ENCODE measurements around the gene FBXO8. TPM values are rescaled to one million over a fixed set of nuclear protein-coding genes. Genes with fewer than 3 reads are reported as not detected.

The FBXO8 gene
- total RNA-seq, 1 donor from 2014 or later = 17.7 TPM

- H3K36me3 Mint-ChIP-seq = peaks cover 5% of the 10 kb centered on the region
- no peaks in the 10 kb centered on the region for H3K27me3 Mint-ChIP-seq
- no peak overlapping the region for H3K27ac Mint-ChIP-seq
- H3K4me1 Mint-ChIP-seq (ENCODE audit: unreplicated experiment) = no peaks in the 10 kb centered on the region
- no peak for TF ChIP-seq CTCF (conservative IDR thresholded peaks at IDR 0.05)
- H3K9me3 Mint-ChIP-seq = no peaks in the 10 kb centered on the region
- H3K4me3 Mint-ChIP-seq = no peak overlapping the region
- DNase-seq (ENCODE audit: extremely low spot score, unreplicated experiment) = no peak
These were observed 9.0 kb downstream of the FBXO8 start for GRCh38 chr4:174274436-174274835.

- Mint-ChIP-seq H3K4me1 (ENCODE audit: unreplicated experiment) (no peaks in the 10 kb centered on the region), H3K27ac (no peak overlapping the region), H3K4me3 (no peak overlapping the region), H3K36me3 (peaks cover under 1% of the 10 kb centered on the region), H3K9me3 (no peaks in the 10 kb centered on the region), H3K27me3 (no peaks in the 10 kb centered on the region)
- TF ChIP-seq CTCF (conservative IDR thresholded peaks at IDR 0.05) = no peak
- no peak for DNase-seq (ENCODE audit: extremely low spot score, unreplicated experiment)
These were observed 9.5 kb downstream of the FBXO8 start for GRCh38 chr4:174273930-174274329.

- Mint-ChIP-seq H3K27me3 (no peaks in the 10 kb centered on the region), H3K4me1 (ENCODE audit: unreplicated experiment) (peaks cover 5% of the 10 kb centered on the region), H3K27ac (no peak overlapping the region), H3K9me3 (no peaks in the 10 kb centered on the region), H3K36me3 (peaks cover 3% of the 10 kb centered on the region), H3K4me3 (no peak overlapping the region)
- DNase-seq (ENCODE audit: extremely low spot score, unreplicated experiment) = no peak
- no peak for TF ChIP-seq CTCF (conservative IDR thresholded peaks at IDR 0.05)
These were observed 17.1 kb downstream of the FBXO8 start for GRCh38 chr4:174266416-174266815.

- no peak for DNase-seq (ENCODE audit: extremely low spot score, unreplicated experiment)
- Mint-ChIP-seq H3K9me3 (no peaks in the 10 kb centered on the region), H3K4me1 (ENCODE audit: unreplicated experiment) (peaks cover 5% of the 10 kb centered on the region), H3K4me3 (no peak overlapping the region), H3K27ac (no peak overlapping the region), H3K27me3 (no peaks in the 10 kb centered on the region), H3K36me3 (peaks cover 3% of the 10 kb centered on the region)
- no peak for TF ChIP-seq CTCF (conservative IDR thresholded peaks at IDR 0.05)
These were observed 17.6 kb downstream of the FBXO8 start for GRCh38 chr4:174265916-174266315.

GRCh38 chr4:174263445-174263736 lies 20.1 kb downstream of the FBXO8 start:
- no peak for TF ChIP-seq CTCF (conservative IDR thresholded peaks at IDR 0.05)
- peaks cover 9% of the 10 kb centered on the region for H3K4me1 Mint-ChIP-seq (ENCODE audit: unreplicated experiment)
- H3K27ac Mint-ChIP-seq = no peak overlapping the region
- peaks cover 3% of the 10 kb centered on the region for H3K36me3 Mint-ChIP-seq
- H3K4me3 Mint-ChIP-seq = no peak overlapping the region
- DNase-seq (ENCODE audit: extremely low spot score, unreplicated experiment) = no peak
- no peaks in the 10 kb centered on the region for H3K27me3 Mint-ChIP-seq
- H3K9me3 Mint-ChIP-seq = no peaks in the 10 kb centered on the region

Data from type B pancreatic cell (in vitro differentiated cells).